ENCODE measurements around the gene SKA1.
A peak's percentile ranks its signal among the peaks of the same experiment; 100 is the strongest.
"Not testable (repeated sequence)": the region's sequence is repeated elsewhere in the genome, so short reads cannot be mapped to it uniquely, and the experiment has no call there.

The SKA1 gene

GRCh38 chr18:50396005-50396660, 21.3 kb downstream of the SKA1 start:
- DNase-seq = no peak

DNA sequence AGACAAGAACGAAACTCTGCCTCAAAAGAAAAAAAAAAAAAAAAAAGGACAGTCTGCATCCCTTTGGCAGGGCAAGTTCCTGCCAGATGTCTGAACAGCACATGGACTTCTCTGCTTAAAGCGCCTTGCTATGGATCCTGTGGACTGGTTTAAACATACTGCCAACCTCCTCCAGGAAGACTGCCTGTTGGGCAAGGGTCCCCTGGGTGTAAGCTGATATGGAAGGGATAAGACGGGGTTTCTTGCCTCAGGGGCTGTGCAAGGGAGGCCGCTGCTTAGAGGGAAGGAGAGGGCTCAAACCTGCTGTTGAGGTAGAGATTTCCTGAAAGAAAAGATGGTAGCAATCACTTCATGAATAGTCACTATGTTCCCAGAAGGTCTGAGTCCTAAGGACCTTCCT, 22.2 kb downstream of the SKA1 start:
- no peak for DNase-seq

DNA sequence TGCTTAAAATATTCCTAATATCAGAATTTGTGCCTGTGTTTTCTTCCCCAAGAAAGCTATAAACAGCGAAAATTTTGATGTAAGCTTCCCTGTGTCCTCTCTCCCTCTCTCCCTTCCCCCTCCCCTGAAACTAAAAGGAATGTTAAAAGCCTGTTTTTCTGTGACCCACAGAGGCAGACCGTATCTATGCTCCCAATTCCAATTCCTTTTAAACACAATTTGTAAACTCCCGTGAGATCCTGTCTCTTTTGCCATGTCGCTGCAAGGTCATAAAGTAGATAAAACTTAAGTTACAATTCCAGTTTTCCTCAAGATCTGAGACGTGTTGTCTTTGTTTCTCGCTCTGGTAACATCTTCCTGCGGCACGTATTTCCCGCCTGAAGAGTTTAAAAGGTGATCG, 23.3 kb downstream of the SKA1 start:
- no peak for DNase-seq

DNA sequence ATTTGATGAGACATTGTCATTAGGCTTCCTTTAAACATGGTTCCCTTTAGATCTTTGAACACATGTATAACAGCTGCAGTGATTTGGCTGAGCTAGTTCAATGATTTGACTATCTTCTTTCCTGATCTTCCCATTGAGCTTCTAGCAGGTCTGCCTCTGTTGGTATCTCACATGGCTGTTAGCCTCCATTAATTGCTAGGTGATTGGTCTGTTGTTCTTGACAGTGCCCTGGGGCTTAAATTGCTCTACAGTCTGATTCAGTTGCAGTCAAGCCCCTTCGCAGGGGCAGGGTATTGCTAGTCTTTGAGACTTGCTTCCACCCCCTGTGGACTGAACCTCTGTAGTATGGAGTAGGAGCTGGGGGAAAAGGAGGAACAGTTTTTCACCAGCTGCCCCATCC, 24.1 kb downstream of the SKA1 start:
- no peak for DNase-seq

DNA sequence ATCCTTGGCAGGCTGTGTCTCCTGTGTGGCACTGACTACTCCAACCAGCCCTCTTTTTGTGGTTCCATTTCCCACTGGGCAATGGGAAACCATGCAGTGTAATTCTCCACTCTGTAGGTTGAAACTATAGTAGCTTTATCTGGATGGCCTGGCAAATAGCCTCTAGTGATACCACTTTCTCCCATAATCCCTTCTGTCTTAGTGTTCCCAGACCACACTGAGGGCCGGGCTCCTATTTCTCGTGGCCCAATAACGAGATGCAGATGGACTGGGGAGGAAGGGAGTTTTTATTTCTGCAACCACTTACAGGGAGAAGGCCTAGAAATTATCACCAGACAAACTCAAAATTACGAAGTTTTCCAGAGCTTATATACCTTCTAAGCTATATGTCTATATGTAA, 24.7 kb downstream of the SKA1 start:
- DNase-seq = no peak

DNA sequence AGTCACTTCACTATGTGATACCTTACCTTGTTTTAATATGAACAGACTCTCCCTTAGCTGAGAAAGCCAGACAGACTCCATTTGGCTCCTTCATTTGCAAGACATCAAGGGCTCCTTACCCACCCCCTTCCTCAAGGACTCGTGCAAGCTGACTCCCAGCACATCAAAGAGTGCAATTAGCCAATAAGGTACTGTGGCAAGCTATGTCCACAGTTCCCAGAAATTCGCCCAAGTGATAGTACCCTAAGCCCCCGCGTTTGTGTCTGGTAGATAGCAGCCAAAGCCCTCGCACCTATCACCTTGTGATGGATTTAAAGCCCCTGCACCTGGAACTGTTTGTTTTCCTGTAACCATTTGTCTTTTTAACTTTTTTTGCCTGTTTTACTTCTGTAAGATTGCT, 25.6 kb downstream of the SKA1 start:
- not testable (repeated sequence) for DNase-seq

GRCh38 chr18:50401295-50401694, 26.4 kb downstream of the SKA1 start:
- no peak for DNase-seq

GRCh38 chr18:50401888-50402287, 27.0 kb downstream of the SKA1 start:
- DNase-seq = peak; percentile 42

DNA sequence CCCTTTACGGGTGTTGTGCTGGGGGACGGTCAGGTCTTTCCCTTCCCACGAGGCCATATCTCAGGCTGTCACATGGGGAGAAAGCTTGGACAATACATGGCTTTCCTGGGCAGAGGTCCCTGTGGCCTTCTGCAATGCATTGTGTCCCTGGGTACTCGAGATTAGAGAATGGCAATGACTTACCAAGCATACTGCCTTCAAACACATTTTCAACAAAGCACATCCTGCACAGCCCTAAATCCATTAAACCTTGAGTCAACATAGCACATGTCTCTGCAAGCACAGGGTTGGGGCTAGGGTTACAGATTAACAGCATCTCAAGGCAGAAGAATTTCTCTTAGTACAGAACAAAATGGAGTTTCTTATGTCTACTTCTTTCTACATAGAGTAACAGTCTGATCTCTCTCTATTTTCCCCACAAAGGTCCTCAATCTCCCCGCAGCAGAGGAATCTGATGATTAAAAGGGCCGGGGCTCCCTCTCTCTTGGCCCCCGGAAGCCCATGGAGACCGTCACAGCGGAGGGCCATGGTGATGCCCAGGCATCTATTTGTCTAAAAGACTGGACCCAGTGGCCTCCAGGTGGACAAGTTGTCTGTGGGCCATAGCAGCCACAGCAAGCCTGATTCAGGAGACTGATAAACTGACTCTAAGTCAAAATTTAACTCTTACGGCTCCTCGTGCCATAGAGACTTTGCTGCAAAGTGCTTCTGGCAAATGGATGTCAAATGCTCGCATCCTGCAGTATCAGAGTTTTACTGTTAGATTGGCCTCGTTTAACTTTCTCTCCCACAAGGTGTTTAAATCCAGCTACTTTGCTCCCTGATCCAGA, 30.1 kb downstream of the SKA1 start:
- DNase-seq = not testable (repeated sequence)

GRCh38 chr18:50405582-50406271, 30.9 kb downstream of the SKA1 start:
- peak; percentile 22 for DNase-seq

- DNase-seq = no peak
Observed at GRCh38 chr18:50409236-50409635, 34.4 kb downstream of the SKA1 start.

GRCh38 chr18:50410008-50410407, 35.2 kb downstream of the SKA1 start:
- no peak for DNase-seq

DNA sequence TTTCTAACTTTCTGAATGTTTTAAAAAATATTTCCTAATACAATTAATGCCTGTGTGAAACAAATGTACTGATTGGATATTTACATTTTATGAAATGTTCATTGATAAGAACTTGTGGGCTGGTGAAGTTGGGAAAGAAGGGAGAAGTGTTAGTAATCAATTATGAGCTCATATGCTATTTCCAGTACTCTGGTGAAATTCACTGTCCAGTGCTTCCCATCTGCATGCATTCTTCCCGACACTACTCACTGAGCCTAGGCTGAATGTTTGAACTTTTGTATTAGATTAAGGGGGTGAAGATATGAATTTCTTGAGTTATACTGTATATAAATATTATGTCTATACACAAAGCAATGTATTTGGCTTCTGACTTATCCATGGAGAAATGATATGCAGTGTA, 36.0 kb downstream of the SKA1 start:
- no peak for DNase-seq

GRCh38 chr18:50416832-50417231, 42.0 kb downstream of the SKA1 start:
- DNase-seq = not testable (repeated sequence)

- not testable (repeated sequence) for DNase-seq
Observed at GRCh38 chr18:50417705-50418104, 42.9 kb downstream of the SKA1 start.

DNA sequence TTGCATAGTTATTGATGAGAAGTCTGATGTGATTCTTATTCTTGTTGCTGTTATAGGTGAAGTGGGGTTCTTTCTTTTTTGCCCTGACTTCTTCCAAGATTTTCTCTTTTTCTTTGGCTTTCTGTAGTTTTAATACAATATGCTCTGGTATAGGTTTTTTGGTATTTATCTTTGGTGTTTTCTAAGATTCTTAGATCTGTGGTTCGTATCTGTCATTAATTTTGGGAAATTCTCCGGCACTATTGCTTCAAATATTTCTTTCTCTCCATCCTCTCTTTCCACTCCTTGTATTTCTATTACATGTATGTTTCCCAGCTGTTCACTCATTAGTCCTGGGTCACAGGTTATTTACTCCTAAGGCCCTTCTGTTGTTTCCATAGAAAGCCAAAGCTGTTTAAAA, 43.8 kb downstream of the SKA1 start:
- no peak for DNase-seq

DNA sequence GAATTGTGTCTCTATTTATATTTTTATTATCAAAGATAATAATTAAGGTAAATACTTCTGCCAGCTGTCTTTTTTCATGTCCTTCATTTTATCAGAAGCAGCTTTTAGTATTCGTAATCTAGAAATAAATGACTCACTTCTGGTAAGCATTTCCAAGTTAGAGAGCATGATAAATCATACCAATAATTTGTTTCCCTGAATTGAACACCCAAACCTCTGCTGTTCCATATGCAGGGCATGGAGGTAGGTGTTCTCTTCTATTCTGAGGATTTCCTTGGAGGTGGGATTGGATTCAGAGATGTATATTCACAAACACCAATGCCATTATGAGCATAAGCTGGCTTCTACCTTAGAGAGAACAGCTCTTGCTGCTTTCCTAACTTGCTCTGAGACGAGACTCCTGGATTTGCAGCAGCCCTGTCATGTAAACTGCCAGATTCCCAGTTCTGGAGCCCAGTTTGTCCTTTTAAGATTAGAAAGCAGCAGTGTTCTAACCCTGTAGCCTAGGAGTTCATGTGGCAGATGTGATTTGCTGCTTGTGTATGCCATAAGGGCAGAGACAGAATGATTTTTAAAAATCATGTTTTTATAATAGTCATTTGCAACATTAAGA, 47.5 kb downstream of the SKA1 start:
- no peak for DNase-seq

DNA sequence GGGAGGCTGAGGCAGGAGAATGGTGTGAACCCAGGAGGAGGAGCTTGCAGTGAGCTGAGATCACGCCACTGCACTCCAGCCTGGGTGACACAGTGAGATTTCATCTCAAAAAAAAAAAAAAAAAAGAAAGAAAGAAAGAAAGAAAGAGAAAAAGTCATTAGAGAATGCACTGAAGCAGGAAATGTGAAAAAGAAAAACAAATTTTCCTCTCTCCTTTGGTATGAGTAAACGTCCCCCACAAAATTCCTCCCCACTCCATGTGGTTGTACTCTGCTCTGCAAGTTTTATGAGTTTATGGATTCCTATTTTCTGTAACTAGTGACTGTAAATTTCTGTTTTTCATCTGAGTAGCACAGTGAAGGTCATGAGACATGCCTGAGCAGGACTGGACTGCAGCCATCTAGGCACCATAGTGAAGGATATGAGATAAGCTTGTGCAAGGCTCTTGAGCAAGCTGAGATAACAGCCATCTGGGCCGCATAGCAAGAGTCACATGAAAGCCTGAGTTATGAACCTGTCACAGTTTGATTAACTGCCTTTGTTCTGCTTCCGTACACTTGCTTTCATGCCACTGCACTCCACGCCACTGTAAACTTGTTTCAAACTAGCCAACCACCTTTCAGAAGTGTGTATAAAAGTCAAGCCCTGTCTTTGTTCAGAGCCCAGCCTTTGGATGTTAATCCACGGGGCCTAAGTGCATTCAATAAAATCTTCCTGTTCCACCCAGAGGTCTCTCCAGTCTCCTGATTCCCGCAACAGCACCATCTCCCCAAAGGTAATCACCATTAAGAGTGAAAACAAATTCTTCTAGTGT, 50.2 kb downstream of the SKA1 start:
- DNase-seq = no peak

- no peak for DNase-seq
Observed at GRCh38 chr18:50427896-50428295, 53.0 kb downstream of the SKA1 start.

- no peak for DNase-seq
Observed at GRCh38 chr18:50428531-50429206, 53.8 kb downstream of the SKA1 start.

- DNase-seq = peak; percentile 7
Observed at GRCh38 chr18:50429207-50429948, 54.5 kb downstream of the SKA1 start.

Measured in NCI-H774 (cell line).